ENCODE results near the gene GLI1.
"Not testable (repeated sequence)": the region's sequence is repeated elsewhere in the genome, so short reads cannot be mapped to it uniquely, and the experiment has no call there.

The GLI1 gene

GRCh38 chr12:57459750-57460467, at the start of gene GLI1:
TSS of gene GLI1 (plus strand) at chr12:57459785. CDS start at chr12:57463692, 3,907 bp downstream.
- peak; percentile 62 for DNase-seq

GRCh38 chr12:57410534-57410933, 49.1 kb upstream of the GLI1 start:
- DNase-seq, result no peak

GRCh38 chr12:57414160-57414559, 45.4 kb upstream of the GLI1 start:
- not testable (repeated sequence) for DNase-seq

DNA sequence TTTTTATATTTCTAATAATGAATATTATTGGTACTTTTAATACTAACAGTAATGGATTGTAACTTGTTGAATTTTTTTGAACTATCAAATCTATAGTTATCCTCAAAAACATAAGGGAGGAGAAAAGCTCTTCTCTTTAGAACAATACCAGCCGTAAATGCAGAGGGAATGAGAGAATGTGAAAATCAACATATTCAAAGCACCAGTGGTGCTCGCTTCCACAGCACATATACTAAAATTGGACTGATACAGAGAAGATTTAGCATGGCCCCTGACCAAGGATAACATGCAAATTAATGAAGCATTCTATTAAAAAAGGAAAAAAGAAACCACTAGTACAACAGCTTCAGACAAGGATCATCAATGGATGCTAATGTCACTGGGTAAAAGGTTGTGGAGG, 44.5 kb upstream of the GLI1 start:
- DNase-seq, result no peak

GRCh38 chr12:57416039-57416996, 43.3 kb upstream of the GLI1 start:
- no peak for DNase-seq

DNA sequence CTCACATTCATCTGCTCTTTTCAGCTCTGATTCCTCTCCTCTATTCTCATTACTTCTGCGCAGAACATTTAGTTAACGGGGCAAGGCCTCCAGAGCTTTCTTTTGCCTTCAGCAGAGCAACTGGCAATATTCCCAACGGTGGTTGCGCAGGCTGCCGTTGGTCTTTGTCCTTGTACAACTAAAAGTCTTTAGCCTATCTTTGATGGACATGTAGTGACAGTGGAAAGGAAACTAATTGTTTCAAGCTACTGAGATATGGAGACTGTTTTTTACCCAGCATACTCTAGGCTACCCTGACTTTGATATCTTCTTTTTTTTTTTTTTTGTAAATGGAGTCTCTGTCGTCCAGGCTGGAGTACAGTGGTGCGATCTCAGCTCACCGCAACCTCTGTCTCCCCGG, 41.3 kb upstream of the GLI1 start:
- no peak for DNase-seq

GRCh38 chr12:57419495-57419894, 40.1 kb upstream of the GLI1 start:
- DNase-seq, result no peak

DNA sequence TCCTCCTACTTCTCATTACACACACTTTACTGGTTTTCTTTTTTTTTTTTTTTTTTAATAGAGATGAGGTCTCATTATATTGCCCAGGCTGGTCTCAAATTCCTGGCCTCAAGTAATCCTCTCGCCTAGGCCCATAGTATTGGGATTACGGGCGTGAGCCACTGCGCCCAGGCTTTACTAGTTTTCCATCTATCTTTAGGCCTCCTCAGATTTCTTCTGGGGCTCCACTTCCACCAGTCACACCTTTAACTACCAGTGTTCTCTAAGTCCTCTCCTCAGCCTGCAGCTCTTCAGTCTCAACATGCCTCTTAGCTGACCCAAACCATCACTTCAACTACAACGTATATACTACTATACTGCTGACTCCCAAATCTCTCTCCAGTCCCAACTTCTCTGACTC, 39.1 kb upstream of the GLI1 start:
- DNase-seq, result no peak

- not testable (repeated sequence) for DNase-seq
These were observed 32.6 kb upstream of the GLI1 start for GRCh38 chr12:57426948-57427347.

DNA sequence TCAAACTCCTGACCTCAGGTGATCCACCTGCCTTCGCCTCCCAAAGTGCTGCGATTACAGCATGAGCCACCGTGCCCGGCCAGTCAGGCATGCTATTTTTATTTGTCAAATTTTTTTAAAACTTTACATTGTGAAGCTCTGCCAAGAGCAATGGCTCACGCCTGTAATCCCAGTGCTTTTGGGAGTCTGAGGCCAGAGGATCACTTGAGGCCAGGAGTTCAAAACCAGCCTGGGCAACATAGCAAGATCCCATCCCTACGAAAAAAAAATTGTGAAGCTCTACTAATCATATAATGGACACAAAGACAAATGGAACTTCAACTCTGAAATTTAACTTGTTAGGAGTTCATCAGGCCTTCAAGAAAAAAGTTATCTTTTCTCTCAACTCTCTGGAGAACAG, 30.6 kb upstream of the GLI1 start:
- DNase-seq, result no peak

DNA sequence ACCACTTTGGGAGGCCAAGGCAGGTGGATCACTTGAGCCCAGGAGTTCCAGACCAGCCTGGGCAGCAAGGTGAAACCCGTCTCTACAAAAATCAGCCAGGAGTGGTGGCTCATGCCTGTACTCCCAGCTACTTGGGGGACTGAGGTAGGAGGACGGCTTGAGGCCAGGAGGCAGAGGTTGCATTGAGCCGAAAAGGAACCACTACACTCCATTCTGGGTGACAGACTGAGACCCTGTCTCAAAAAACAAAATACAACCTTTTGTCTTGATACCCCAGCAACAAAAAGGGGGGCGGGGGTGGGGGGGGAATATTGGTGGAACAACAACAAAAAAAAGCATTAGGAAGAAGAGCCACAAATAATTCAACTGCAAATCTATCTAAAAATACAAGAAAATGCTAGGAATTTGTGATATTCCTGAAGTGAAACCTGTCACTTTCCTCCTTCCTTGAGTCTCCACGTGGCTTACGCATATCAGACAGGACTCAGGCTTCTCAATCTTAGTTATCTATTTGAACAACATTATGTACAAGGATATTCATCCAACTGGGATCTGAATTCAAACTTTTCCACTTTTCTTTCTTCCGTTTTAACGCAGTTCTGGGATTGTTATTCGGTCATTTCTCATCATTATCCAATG, 30.0 kb upstream of the GLI1 start:
- DNase-seq, result no peak

DNA sequence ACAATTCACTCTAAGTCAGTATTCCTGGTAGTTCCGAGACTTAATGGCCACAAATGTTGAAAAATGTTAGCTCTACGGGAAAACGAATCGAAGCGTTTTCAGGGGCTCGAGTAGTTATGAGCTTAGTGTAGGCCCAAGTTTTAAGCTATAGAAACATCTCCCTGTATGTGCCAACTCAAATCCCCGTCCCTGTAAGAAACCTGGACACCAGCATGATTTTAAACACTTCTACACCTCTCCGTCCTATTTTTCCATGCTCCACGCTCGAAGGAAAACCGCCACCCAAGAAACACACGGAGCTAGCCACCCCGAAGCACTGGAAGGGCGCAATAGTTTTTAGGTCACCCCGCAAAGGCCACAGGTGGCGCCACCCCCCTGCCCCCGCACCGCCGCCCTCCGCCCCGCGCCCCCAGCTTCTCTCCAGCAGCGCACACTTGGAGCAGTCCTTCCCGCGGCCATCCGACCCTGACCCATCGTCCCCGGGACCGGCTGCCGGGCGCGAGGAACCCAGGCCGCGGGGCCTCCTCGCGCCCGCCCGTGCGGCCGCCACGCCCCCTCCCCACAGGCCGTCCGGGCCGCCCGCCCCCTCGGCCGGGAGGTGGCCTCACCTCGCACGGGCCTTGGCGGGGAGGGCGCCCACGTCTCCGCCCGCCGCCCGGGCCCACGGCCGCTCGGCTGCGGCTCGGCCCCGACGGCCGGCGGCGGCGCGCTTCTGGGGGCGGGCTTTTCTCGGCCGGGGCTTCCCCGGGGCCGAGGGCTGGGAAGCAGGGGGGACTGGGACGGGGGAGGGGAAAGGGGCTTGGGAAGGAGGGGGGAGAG, 29.3 kb upstream of the GLI1 start:
- DNase-seq, result no peak

DNA sequence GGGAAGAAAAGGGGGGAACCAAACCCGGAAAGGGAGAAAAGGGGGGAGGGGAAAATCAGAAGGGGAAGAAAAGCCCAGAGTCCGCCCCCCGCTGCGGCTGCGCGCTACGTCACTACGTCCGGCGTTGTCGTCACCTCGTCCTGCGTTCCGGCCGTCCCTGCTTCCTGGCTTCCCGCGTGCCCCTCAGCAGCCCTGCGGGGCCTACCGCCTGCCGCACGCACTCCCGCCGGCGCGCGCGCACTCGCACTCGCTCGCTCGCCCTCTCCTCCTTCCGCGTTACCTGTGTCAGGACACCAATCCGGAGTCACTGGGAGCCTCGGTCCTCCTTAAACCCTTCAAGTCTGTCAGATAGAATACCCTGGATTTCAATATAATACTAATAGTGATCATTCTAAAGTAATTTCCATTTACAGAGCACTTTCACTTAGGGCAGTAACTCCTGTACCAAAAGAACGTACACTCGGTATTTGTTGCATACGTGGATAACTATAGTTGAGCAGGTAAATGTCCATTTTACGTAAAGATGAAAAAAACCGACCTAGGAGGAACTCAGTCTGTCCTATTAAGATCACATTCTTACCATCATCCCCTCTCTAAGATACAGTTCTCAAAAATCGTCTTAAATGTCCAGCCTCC, 28.5 kb upstream of the GLI1 start, which contains the start of gene R3HDM2:
TSS of gene R3HDM2 (minus strand) at position 113 of the 636 bp plus-strand sequence. CDS start 120,615 bp downstream, outside the sequence.
- peak; percentile 95 for DNase-seq

DNA sequence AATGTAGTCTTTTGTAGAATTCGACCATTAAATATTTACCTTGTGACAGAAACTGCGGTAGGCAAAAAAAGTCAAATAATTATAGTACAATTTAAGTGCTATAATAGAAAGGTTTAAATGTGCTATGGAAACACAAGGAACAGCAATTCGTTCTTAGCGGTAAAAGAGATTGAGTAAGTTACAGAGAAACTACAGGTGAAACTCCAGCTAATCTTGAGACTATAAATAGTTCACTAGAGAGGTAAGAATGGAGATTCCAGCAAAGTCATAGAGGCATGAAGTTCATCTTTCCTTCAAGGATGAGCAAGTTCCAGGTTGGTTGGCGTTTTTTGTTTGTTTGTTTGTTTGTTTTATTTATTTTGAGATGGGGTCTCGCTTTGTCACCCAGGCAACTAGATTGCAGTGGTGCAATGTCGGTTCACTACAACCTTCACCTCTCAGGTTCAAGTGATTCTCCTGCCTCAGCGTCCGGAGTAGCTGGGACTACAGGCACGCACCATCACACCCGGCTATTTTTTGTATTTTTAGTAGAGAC, 27.9 kb upstream of the GLI1 start:
- no peak for DNase-seq

- DNase-seq, result no peak
These were observed 26.2 kb upstream of the GLI1 start for GRCh38 chr12:57433370-57433769.

- DNase-seq, result no peak
These were observed 24.9 kb upstream of the GLI1 start, which contains the start of gene INHBC for GRCh38 chr12:57434517-57435223. TSS of gene INHBC (plus strand) at chr12:57434784. CDS start at chr12:57434887, 103 bp downstream.

DNA sequence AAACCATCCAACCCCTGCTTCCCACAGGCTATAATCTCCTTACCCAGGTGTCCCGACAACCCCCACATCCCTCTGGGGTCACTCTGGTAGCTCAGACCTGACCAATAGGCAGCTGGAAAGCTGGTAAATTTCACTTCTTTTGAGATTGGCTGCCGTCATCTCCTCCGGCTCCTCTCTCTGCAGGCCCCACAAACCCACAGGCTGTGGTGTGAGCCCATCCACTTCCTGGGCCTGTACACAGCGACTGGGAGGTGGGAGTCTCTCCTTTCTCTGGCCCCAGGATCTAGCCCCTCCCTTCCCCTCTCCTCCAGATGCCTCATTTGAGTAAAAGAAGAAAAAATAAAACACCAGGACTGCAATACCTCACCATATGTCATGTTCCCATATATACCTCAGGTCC, 24.3 kb upstream of the GLI1 start:
- no peak for DNase-seq

GRCh38 chr12:57438400-57438799, 21.2 kb upstream of the GLI1 start:
- no peak for DNase-seq

- DNase-seq, result no peak
These were observed 19.8 kb upstream of the GLI1 start for GRCh38 chr12:57439762-57440266.

GRCh38 chr12:57441393-57441792, 18.2 kb upstream of the GLI1 start:
- not testable (repeated sequence) for DNase-seq
